Measurements from ENCODE around the gene SLC22A3.
"Not testable (repeated sequence)": the region's sequence is repeated elsewhere in the genome, so short reads cannot be mapped to it uniquely, and the experiment has no call there.

The SLC22A3 gene, protein sequence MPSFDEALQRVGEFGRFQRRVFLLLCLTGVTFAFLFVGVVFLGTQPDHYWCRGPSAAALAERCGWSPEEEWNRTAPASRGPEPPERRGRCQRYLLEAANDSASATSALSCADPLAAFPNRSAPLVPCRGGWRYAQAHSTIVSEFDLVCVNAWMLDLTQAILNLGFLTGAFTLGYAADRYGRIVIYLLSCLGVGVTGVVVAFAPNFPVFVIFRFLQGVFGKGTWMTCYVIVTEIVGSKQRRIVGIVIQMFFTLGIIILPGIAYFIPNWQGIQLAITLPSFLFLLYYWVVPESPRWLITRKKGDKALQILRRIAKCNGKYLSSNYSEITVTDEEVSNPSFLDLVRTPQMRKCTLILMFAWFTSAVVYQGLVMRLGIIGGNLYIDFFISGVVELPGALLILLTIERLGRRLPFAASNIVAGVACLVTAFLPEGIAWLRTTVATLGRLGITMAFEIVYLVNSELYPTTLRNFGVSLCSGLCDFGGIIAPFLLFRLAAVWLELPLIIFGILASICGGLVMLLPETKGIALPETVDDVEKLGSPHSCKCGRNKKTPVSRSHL

DNA sequence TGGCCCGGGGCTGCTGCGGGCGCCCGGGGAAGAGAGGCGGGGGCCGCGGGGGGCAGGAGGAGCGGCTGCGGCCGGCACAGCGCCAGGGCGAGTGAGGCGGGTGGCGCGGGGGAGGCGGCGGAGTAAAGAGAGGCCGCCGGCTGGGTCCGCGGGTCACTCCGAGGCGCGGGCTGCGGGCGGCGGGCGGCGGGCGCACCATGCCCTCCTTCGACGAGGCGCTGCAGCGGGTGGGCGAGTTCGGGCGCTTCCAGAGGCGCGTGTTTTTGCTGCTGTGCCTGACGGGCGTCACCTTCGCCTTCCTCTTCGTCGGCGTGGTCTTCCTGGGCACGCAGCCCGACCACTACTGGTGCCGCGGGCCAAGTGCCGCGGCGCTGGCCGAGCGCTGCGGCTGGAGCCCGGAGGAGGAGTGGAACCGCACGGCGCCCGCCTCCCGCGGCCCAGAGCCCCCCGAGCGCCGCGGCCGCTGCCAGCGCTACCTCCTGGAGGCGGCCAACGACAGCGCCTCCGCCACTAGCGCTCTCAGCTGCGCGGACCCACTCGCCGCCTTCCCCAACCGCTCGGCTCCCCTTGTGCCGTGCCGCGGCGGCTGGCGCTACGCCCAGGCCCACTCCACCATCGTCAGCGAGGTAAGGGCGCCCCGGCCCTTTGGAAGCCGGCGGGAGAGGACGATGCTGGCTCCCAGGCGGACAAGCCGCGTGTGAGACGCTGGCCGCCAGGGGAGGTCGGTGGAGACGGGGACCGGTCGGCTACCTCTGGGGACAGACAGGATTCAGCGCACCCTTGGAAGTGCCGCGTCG lies at the start of gene SLC22A3:
TSS of gene SLC22A3 (plus strand) at position 156 of the 797 bp plus-strand sequence. CDS start at position 198, 42 bp downstream.
- no peak for DNase-seq

DNA sequence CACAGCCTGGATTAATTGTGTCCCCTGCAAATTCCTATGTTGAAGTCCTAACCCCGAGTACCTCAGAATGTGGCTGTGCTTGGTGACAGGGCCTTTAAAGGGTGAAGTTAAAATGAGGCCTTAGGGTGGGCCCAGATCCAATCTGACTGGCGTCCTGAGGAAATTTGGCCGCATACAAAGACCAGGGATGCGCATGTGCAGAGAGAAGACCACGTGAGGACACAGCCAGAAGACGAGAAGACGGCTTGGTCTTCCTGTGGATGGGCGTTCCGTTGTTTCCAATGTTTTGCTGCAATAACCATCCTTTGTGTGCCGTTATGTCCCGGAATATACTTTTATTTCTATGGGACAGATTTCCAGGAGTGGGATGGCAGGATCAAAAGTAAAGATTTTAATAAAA lies 48.6 kb upstream of the SLC22A3 start:
- DNase-seq, result no peak

DNA sequence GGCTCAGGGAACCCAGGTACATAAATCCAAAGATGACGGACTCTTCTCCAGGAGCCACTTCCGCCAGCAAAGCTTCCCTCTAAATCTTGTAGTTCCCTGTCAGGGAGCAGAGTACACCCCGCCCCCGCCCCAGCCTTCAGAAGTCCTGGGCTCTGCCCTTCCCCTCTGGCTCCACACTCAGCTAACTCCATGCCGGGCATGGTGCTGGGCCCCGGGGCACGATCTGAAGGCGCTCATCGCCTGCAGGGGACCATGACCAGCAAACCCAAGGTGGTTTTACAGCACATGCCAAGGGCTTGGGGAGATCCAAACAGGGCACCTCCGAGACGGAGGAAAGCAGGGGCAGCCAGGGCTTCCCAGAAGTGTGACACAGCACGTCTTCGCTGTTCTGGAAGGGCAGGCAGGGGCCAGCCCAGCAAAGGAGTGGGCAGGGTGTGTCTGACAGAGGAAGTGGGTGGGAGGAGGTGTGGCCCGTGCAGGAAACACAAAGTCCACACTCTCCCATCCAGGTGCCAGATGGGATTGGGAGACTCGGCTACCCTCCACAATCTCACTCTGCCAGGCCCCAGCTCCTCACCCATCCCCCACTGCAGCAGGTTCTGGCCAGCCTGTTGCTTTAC lies 48.0 kb upstream of the SLC22A3 start:
- no peak for DNase-seq

DNA sequence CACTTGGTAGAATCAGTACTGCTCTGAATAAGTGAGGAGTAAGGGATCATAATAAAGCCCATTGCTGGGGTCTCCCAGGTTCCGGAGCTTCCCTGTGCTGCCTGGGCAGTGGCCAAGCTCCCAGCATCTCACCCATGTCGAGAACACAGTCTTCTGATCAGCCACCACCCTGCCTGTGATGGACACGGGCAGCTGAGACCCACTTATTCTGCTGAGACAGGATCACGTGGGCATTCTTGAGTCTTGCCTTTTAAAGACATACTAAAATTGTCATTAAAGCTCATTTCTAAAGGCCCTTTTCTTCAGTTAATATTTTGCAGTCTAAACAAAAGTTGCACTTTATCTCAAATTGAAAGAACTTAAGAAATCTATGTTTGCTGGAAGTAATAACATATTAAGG lies 46.8 kb upstream of the SLC22A3 start:
- DNase-seq, result no peak

DNA sequence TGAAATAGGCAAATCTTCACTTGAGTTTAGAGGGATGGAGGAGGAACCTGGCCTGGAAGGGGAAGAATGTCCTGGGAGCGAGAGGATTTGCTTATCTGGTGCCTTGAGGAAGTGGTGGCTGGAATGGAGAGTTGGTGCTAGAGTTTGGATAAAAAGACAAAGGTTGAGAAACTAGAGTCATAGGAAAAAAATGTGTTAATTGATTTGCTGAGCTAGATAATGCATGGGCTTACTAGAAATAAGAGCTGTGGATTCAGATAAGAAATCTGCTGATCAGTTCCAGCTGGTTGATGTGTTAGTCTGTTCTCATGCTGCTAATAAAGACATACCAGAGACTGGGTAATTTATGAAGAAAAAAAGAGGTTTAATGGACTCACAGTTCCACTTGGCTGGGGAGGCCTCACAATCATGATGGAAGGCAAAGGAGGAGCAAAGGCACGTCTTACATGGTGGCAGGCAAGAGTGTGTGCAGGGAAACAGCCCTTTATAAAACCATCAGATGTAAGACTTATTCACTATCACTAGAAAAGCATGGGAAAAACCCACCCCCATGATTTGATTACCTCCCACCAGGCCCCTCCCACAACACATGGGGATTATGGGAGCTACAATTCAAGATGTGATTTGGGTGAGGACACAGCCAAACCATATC lies 45.6 kb upstream of the SLC22A3 start:
- DNase-seq, result not testable (repeated sequence)

DNA sequence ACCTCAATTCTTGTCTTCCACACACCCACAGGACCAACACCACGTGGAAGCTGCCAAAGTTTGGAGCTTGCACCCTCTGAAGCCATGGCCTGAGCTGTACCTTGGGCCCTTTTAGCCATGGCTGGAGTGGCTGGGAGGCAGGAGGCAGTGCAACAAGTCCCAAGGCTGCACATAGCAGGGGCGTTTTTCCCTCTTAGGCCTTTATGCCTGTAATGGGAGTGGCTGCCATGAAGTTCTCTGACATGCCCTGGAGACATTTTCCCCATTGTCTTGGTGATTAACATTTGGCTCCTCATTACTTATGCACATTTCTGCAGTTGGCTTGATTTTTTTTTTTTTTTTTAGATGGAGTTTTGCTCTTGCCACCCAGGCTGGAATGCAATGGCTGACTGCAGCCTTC lies 44.4 kb upstream of the SLC22A3 start:
- no peak for DNase-seq

DNA sequence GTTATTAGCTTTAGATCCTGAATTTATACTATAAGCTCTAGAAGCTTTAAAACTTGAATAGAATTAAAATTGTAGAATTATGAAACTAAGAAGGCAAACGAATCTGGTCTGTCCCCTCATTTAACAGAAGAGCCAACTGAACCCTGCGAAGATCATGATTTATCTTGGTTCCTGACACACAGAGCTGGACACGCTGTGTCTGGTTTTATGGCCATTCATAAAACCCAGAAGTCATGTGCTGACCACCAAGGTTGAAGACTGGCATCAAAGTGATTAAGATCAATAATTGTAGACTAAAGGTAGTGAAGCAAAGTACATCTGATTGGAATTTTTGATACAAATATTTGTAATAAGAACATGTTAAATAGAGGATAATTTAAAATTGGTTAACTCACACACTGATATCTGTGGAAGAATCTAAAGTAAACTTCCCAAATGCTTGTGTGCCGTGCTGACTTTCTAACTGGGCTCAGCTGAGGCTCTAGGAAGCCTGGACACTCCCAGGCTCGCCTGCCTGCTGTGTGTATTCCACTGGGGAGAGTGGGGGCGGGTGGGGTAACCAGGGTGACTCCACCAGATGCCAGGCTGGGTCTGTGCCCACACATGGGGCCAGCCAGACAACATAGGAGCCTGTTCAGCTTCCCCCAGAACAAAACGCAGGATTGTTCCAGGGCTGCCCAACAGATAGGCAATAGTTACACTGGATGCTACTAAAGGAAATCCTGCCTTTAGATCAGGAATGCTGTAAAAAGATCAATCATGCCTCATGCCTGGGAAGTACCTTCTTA lies 42.1 kb upstream of the SLC22A3 start:
- no peak for DNase-seq

DNA sequence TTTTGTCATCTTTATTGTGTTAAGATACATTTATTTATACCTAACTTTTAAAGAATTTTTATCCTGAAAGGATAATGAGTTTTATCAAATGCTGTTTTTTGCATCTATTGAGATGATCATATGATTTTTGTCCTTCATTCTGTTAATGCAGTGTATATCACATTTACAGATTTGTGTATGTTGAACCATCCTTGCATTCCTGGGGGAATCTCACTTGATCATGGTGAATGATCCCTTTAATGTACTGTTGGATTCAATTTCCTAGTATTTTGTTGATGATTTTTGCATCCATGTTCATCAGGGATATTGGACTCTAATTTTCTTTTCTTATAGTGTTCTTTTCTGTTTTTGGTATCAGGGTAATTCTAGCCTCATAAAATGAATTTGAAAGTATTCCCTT lies 38.5 kb upstream of the SLC22A3 start:
- DNase-seq, result no peak

DNA sequence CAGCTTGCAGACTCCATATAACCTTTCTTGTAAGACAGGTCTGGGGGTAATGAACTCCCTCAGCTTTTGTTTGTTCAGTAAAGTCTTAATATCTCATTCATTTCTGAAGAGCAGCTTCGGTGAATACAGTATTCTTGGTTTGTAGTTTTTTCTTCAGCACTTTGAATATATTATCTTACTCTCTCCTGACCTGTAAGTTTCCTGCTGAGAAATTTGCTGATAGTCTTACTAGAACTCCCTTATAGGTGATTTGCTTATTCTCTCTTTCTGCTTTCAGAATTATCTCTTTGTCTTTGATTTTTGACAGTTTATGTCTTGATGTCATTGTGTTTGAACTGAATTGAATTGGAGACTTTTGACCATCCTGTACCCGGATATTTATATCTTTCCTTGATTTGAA lies 35.3 kb upstream of the SLC22A3 start:
- no peak for DNase-seq

DNA sequence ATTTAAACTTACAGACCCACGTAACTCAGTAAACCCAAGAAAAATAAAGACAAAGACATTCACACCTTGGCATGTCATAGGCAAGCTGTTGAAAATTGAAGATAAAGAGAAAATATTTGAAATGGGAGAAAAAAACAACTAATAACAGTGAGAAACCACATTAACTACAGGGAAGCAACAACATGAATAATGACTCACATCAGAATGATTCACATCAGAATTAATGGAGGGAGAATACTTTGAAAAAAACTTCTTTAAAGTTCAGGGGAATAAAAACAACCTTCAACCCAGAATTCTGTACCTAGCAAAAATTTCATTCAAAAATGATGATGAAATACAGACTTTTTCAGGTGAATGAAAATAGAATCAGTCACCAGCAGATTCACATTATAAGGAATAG lies 32.9 kb upstream of the SLC22A3 start:
- no peak for DNase-seq

DNA sequence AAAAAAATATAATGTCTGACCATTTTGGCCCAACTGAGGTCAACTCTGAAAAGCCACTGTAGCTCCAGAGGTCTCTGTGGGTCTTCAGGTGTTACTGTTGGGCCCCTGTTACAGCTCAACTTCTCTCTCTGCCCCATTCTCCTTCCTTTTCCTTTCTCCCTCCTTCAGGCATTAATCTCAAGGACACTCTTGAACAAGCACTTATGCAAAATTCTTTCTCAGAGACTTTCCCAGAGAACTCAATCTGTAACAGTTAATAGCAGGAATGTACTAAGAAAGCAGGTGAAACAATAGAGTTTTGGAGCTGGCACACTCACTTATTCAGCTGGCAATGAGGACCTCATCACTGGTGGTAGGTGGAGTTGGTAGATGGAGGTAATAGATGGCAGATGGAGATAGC lies 31.9 kb upstream of the SLC22A3 start:
- DNase-seq, result no peak

DNA sequence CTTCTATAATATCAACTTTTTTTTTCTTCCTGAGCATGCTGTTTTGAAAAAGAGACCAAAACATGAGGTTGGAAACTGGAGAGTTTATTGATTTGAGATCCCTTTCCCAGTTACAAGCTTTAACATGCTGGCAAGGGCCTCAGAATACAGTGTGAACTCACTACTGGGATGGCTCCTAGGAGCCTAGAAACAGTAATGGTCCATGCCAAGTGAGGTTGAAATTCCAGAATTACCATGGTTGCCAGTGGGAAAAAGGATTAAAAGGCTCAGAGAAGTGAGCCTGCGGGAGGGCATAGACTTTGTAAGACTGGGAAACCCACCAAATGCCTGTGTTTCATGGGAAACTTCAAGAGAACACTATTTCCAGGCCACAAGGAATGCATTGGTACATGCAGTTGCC lies 28.9 kb upstream of the SLC22A3 start:
- DNase-seq, result no peak

DNA sequence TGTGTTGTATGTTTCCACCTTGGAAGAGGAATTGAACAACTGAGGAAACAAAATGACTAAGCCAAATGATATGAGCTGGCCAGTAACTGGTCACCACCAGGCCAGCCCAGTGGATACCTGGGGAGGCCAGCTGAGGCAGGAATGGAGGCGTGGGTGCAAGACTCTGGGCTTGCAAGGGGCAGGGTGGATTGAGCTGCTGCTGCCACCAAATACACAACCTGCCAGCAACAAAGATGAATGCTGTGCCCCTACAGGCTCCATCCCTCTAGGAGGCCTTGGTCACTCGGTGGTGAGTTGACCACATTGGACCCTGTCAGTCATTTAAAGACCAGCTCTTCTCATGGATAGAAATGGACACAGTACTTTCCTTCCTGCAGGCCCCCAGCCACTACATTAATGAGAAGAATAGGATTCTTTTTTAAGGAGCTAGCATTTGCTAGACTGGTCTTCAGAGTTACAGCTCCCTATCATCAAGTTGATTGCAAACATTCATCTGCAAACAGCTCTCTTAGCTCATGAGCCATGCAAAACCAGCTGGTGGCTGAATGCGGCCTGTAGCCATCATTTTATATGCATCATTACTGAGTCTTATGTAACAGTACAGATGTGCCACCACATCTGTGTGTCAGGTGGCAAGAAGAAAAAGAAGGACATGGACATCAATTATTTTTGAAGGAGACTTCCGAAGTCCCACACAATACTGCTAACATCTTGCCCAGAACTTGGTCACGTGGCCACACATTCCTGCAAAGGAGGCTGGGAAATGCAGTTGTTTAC lies 26.3 kb upstream of the SLC22A3 start:
- no peak for DNase-seq

DNA sequence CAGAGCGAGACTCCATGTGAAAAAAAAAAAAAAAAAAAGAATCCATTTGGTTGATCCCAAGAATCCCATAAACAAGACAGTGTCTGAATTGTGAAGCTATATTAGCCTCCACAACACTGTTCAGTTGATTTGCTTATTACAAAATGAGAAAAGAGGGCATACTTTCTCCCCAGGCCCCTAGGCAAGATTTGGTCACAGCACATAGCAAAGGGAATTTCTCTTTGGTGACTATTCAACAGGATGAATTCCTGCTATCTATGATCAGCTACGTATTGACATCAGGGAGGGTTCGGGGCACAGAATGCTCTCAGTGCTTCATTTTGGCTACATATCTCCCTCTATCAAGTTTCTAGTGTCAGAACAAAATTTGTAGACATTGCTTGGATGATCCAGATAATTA lies 20.2 kb upstream of the SLC22A3 start:
- DNase-seq, result no peak

DNA sequence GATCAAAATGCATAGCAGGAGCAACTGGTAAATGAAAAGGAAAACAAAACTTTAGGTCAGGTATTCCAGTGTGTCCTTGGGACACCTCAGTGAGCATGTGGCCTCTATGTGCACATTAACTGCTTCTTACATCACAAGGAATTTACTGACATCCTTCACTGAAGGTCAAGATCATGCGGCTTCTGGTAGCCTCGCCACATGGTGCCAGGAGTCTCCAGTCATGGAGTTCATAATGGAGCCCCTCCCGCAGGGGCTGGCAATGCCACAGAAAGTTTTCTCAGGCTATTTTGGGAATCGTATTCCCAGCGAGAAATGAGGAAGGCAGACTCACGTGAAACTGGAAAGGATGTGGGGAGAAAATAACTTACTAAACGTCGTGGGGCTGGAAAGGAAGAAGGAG lies 19.7 kb upstream of the SLC22A3 start:
- no peak for DNase-seq

DNA sequence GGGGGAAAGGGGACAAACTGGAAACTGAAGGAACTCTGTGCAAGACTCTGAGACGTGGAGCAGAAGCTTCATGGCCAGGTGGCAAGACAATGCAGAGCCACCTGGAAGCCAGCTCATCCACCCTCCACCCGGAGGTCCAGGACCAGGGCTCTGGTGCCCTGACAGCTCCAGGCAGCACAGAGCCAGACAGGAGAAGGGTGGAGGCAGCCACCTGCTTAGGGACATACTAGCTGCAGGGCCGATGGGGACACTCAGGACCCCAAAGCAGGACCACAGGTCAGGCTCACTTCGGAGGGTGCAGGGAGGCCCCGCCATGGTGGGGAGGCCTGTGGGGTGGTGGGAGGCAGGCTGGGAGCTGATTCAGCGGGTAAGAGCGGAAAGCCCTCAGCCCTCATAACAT lies 19.0 kb upstream of the SLC22A3 start:
- no peak for DNase-seq

DNA sequence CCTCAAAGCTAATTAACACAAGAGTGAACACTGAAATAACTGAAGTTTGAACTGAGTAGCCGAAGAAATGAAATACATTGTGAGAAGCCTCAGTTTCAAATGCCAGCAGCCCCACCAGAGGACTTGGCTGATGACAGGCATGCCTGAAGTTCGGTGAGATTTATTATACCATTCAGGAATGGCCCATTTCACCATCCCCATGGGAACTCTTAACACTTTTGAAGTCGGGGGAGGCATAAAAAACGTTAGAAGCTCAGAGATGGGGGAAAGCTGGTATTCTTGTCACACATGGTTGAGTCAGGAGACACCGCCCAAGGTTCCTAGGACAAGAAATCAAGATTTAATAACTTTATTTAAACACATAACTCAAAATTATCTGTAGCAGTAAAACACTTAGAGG lies 17.6 kb upstream of the SLC22A3 start:
- DNase-seq, result no peak

DNA sequence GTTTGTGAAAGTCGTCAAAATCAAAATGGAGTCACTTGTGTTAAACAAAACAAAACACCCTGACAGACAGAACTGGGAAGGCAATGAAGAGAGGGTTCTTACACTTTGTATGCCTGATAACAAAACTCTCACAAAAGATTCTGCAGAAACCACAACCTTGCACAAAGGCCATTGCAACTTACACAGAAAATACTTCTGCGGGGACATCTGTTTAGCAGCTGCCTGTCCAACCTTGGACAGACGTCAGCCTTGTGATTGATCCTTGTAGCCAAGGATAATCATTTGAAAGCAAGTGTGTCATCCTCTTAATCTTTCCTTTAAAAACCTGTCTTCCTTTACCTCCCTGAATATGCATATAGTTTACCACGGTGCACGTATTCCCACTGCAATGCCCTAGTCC lies 17.0 kb upstream of the SLC22A3 start:
- DNase-seq, result no peak

DNA sequence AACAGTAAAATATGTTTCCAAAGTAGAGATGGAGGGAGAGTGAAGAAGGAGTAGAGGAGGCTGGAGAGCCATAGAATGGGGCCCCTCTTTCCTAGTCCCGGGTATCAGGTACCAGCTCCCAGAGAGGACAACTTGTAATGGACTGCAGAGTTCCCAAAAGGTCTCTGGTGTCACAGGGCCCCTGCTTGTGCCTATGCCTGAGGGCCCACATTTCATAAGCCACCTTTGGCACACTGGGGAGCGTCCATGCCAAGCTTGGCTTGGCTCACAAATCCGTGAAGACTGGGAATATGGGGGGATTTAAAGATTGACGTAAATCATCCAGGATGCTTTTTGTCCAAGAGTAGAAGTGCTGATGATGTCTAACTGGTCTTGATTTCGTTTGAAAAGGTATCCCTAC lies 16.4 kb upstream of the SLC22A3 start:
- DNase-seq, result no peak

DNA sequence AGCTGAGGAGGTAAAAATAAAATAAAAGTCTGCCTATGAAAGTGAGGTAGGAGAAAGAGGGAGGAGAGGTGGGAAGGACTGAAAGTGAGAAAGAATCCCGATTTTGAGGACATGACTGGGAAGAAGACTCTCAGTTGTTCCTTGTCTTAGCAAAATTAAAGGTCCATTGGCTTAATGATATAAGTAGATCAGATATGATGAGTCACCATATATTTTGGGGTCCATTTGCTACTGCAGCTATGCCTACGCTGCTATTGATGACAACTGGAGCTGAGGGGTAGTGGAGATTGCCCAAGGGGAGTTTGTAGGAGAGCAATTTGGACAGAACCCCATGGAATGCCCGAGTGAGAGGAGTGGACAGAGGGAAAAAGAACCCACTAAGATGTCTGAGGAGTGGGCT lies 15.1 kb upstream of the SLC22A3 start:
- DNase-seq, result no peak

DNA sequence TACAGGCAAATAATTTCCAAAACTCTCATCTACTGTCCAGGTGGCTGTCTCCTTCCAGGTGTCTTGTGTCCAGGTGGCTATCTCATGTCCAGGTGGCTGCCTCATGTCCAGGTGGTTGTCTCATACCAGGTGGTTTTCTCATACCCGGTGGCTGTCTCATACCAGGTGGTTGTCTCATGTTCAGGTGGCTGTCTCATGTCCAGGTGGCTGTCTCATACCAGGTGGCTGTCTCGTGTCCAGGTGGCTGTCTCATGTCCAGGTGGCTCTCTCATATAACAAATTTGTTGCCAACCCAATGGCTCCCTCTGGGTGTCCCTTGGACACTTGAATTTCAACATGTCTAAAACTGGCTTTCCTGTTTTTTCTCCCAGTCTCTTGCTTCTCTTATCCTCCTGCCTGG lies 14.3 kb upstream of the SLC22A3 start:
- no peak for DNase-seq
